NCI-H2171 treated with DMSO at 0.1 percent for 48 hours (cell line): ENCODE data around the gene SLC9A1.
A peak's percentile ranks its signal among the peaks of the same experiment; 100 is the strongest.
"Not testable (repeated sequence)": the region's sequence is repeated elsewhere in the genome, so short reads cannot be mapped to it uniquely, and the experiment has no call there.

Experiments used
- DNase-seq: peaks from one replicate; lab custom pipeline; 2025; lab: John Stamatoyannopoulos, UW

Gene SLC9A1

GRCh38 chr1:27132624-27133023 is 22.3 kb downstream of the SLC9A1 start:
- DNase-seq = no peak

GRCh38 chr1:27132147-27132546 is 22.8 kb downstream of the SLC9A1 start:
- no peak for DNase-seq

- DNase-seq = no peak
Measured at GRCh38 chr1:27130798-27131197, 24.1 kb downstream of the SLC9A1 start.

- no peak for DNase-seq
Measured at GRCh38 chr1:27129225-27129624, 25.7 kb downstream of the SLC9A1 start.

GRCh38 chr1:27127419-27127818 is 27.5 kb downstream of the SLC9A1 start:
- no peak for DNase-seq

GRCh38 chr1:27126391-27126790 is 28.5 kb downstream of the SLC9A1 start:
- DNase-seq = no peak

GRCh38 chr1:27125125-27125524 is 29.8 kb downstream of the SLC9A1 start:
- DNase-seq = not testable (repeated sequence)

GRCh38 chr1:27124405-27124804 is 30.5 kb downstream of the SLC9A1 start:
- DNase-seq = no peak

GRCh38 chr1:27122652-27123051 is 32.3 kb downstream of the SLC9A1 start:
- no peak for DNase-seq

- no peak for DNase-seq
Measured at GRCh38 chr1:27120854-27121253, 34.1 kb downstream of the SLC9A1 start.

GRCh38 chr1:27118440-27118689 is 36.6 kb downstream of the SLC9A1 start:
- DNase-seq = no peak

GRCh38 chr1:27117733-27118439 is 37.0 kb downstream of the SLC9A1 start:
- DNase-seq = peak; percentile 24

GRCh38 chr1:27116697-27117096 is 38.2 kb downstream of the SLC9A1 start:
- no peak for DNase-seq

GRCh38 chr1:27116232-27116631 is 38.7 kb downstream of the SLC9A1 start:
- DNase-seq = peak; percentile 30

GRCh38 chr1:27114546-27114945 is 40.4 kb downstream of the SLC9A1 start:
- DNase-seq = no peak

- DNase-seq = no peak
Measured at GRCh38 chr1:27113861-27114260, 41.1 kb downstream of the SLC9A1 start.

- DNase-seq = peak; percentile 61
Measured at GRCh38 chr1:27111626-27112573, 43.0 kb downstream of the SLC9A1 start.

GRCh38 chr1:27109103-27109822 is 45.7 kb downstream of the SLC9A1 start:
- DNase-seq = no peak

- no peak for DNase-seq
Measured at GRCh38 chr1:27108588-27108987, 46.3 kb downstream of the SLC9A1 start.

GRCh38 chr1:27106561-27107323 is 48.2 kb downstream of the SLC9A1 start:
- no peak for DNase-seq

GRCh38 chr1:27105018-27105417 is 49.9 kb downstream of the SLC9A1 start:
- DNase-seq = no peak

- DNase-seq = peak; percentile 49
Measured at GRCh38 chr1:27103498-27103897, 51.4 kb downstream of the SLC9A1 start.
